ENCODE data around the gene FMN2. TPM values are rescaled to one million over a fixed set of nuclear protein-coding genes. Genes with fewer than 3 reads are reported as not detected.

FMN2 gene
- total RNA-seq, 4 donors from 2014 or later, result 0.75 to 1.8 (median 1.2) TPM

DNA sequence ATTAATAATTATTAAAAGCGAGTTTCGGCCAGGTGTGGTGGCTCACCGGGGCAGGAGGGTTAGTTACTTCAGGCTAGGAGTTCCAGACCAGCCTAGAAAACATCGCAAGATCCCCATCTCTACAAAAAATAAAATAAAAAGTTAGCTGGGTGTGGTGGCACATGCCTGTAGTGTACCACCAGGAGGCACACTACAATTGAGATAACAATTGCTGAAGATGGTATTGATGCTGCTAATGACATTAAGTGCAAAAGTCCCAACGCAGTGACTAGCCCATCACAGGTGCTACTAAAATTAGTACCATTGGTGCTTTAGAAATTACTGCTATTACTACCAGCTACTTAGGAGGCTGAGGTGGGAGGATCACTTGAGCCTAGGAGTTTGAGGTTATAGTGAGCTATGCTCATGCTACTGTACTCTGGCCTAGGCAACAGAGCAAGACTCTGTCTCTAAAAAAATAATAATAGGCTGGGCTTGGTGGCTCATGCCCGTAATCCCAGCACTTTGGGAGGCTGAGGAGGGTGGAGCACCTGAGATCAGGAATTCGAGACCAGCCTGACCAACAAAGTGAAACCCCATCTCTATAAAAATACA, 363.6 kb downstream of the FMN2 start:
- TF ChIP-seq, protein P1, sequence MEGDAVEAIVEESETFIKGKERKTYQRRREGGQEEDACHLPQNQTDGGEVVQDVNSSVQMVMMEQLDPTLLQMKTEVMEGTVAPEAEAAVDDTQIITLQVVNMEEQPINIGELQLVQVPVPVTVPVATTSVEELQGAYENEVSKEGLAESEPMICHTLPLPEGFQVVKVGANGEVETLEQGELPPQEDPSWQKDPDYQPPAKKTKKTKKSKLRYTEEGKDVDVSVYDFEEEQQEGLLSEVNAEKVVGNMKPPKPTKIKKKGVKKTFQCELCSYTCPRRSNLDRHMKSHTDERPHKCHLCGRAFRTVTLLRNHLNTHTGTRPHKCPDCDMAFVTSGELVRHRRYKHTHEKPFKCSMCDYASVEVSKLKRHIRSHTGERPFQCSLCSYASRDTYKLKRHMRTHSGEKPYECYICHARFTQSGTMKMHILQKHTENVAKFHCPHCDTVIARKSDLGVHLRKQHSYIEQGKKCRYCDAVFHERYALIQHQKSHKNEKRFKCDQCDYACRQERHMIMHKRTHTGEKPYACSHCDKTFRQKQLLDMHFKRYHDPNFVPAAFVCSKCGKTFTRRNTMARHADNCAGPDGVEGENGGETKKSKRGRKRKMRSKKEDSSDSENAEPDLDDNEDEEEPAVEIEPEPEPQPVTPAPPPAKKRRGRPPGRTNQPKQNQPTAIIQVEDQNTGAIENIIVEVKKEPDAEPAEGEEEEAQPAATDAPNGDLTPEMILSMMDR (IDR thresholded peaks at IDR 0.05; ENCODE audit: low read depth), result no peak

DNA sequence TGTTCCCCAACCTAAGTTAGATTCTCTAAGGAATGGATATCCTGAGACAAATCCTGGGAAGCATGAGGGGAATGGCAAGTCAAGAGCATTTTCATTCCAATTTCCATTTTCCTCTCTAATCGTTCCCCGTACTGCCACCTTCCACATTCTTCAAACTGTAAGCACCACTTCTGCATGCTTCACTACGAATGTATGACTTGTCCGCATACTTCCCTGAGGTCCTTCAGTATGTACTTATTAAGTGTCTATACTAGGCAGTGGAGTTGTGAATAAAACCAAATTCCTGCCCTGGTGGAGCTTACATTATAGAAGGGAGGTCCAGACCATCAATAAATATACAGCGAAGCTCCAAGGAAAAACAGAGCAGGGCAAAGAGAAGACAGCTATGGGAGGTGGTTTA, 365.5 kb downstream of the FMN2 start:
- TF ChIP-seq, protein P1 (IDR thresholded peaks at IDR 0.05; ENCODE audit: low read depth), result no peak

DNA sequence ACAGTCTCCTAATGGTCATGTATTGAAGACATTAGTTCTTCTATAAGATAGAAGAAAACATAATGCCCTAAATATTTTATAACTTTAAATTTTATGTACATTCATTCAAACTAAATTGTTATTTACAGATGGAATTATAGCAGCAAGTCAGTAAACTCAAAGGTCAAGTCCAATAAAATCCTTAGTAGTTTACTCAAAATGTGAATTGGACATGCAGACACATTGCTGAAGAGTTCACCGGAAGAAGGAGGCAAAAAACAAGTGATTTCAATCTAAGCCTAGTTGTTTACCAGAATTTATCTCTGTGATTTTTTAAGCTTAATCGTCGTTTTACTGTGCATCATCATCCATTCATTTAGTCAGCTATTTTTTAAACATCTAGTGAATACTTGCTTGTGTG, 370.6 kb downstream of the FMN2 start:
- TF ChIP-seq, protein P1 (IDR thresholded peaks at IDR 0.05; ENCODE audit: low read depth), result no peak

DNA sequence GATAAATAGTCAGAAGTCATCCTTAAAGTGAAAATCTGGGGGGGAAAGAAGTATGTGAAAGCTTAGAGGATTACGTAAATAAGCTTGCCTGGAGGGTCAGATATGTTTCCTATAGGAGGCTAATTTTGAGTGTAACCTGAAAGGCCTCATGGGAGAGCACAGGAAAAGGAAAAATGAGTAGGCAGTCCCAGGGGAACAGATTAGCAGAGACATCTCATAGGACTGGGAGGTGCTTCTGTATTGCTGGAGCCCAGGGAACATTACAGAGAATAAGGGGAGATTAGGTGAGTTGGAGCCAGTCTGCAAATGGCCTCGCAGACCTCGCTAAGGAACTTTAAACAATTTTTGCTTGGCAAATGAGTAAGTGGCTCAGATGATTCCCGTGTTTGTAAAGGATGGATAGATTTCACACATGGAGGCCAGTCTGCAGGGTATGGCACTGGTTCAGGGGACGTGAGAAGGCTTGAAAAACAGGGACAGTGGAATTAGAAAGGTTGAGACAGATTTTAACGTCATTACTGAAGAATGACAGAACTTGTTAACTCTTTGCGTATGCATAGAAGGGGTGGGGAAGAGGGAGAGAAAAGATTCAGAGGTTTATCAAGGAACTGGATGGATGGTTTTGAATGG, 371.2 kb downstream of the FMN2 start:
- TF ChIP-seq, protein P1 (IDR thresholded peaks at IDR 0.05; ENCODE audit: low read depth), result no peak

DNA sequence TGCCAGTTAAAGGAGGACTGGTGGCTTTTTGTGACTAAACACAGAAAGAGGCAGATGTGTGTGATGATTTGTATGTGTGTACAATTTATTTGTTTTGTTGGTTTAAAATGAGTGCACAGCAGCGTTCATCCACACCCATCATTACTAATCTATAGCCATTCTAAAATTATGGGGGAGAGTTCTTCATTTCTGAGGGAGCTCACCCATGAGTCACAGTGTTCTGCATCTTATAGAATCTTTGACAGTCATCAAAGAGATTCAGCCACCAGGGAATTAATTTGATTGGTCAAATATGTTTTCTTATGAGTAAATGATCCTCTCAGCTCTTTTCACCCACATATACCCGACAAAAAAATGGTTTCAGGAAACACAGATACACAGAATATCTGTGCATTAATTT, 372.4 kb downstream of the FMN2 start:
- TF ChIP-seq, protein P1 (IDR thresholded peaks at IDR 0.05; ENCODE audit: low read depth), result no peak

DNA sequence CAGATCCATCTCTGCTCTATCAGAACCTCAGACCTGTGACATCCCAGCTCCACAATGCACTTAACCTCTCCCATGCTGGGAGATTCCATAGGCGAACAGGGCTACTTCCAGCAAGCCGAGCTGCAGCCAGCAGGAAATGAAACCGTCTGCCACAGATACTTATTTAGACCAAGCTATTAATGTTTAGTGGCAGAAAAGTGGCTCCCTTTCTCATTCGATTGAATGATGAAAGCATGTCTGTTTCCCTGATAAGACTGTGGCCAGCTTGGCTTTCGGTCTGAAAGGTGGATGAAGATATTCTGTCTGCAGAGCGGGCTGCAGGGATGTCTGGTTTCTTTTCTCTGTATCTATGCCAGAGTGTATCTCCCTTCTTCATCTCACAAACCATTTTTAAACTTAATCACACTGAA, 373.9 kb downstream of the FMN2 start:
- TF ChIP-seq, protein P1 (IDR thresholded peaks at IDR 0.05; ENCODE audit: low read depth), result no peak

DNA sequence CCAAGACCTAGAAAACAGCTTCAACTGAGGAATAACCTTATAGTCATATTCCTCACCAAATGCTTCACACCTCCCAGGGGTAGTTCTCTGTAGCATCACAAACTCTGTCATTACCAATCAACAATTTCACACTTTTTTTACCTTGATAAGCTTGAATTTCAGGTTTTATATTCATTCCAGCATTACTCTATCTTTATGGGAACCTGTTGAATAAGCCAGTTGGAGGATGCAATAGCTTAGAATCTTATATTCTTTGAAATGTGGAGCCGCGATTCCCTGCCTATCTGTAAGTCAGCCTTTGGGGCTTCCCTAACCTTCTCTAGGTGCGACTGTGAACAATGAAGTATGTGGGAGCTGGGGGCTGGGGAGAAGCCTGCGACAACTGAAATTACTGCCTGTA, 374.8 kb downstream of the FMN2 start:
- TF ChIP-seq, protein P1 (IDR thresholded peaks at IDR 0.05; ENCODE audit: low read depth), result no peak

Measured in subcutaneous adipose tissue (tissue), 4 donors.